OCI-LY3 (cell line): Measurements from ENCODE around the gene ADAT2.

ENCODE experiments used
- H2AFZ ChIP-seq: fragments of 200-600, 300-600 bp; shearing (Covaris generic); 2 replicates; pipeline ENCODE4 v1.6.0; 2014; ENCODE audit warnings: antibody characterized with exemption, low read depth, low read length
- H3K27ac ChIP-seq: fragments of 200-600, 300-600 bp; sonication (generic); 2 replicates; pipeline ENCODE4 v1.5.1; 2014; ENCODE audit warnings: mild to moderate bottlenecking, low read length, moderate library complexity, mixed read lengths
- H3K27me3 ChIP-seq: fragments of 200-600, 300-600 bp; sonication (generic); 2 replicates; pipeline ENCODE4 v1.6.1; 2014; ENCODE audit warnings: low read depth, low read length, mixed read lengths
- H3K36me3 ChIP-seq: fragments of 200-600, 300-600 bp; sonication (generic); replicated peaks from 2 replicates; pipeline ENCODE3; 2014; ENCODE audit warnings: low read depth, low read length, mixed read lengths
- H3K4me1 ChIP-seq: fragments of 300-600, 200-600 bp; sonication (generic); 2 replicates; pipeline ENCODE4 v1.6.1; 2014; ENCODE audit warnings: low read length, mixed read lengths
- H3K4me2 ChIP-seq: fragments of 200-600, 300-600 bp; sonication (generic); 2 replicates; pipeline ENCODE4 v1.6.1; 2014; ENCODE audit warnings: low read length, mixed read lengths
- H3K4me3 ChIP-seq: fragments of 300-600, 200-600 bp; sonication (generic); 2 replicates; pipeline ENCODE4 v1.5.1; 2014; ENCODE audit warnings: antibody characterized with exemption, mild to moderate bottlenecking, low read length, moderate library complexity
- H3K79me2 ChIP-seq: fragments of 300-600, 200-600 bp; shearing (Covaris generic); 2 replicates; pipeline ENCODE4 v1.6.1; 2014; ENCODE audit warnings: mild to moderate bottlenecking, low read length, mixed read lengths
- H3K9ac ChIP-seq: fragments of 300-600, 200-600 bp; shearing (Covaris generic); 2 replicates; pipeline ENCODE4 v1.6.0; 2014; ENCODE audit warnings: mild to moderate bottlenecking, low read length, moderate library complexity
- H3K9me3 ChIP-seq: fragments of 200-600, 300-600 bp; shearing (Covaris generic); 2 replicates; pipeline ENCODE4 v1.6.1; 2014; ENCODE audit warnings: low read length, mixed read lengths; ENCODE audit not compliant: insufficient read depth
- H4K20me1 ChIP-seq: fragments of 200-600, 300-600 bp; sonication (generic); 2 replicates; pipeline ENCODE4 v1.6.1; 2016; ENCODE audit warnings: low read length, mixed read lengths; ENCODE audit not compliant: insufficient read depth
- EZH2phosphoT487 ChIP-seq: fragments of 200-600 bp; shearing (Covaris generic); IDR thresholded peaks from 2 replicates; pipeline ENCODE4 v1.6.1; 2018; ENCODE audit warnings: antibody characterized with exemption, mixed run types, low read depth
- TF ChIP-seq, protein P1 (sequence below): fragments of 200-600, 300-600 bp; sonication (generic); IDR thresholded peaks from 2 replicates; pipeline ENCODE4 v1.5.1; 2014; ENCODE audit warnings: antibody characterized with exemption, low read length, low read depth

ADAT2 gene

DNA sequence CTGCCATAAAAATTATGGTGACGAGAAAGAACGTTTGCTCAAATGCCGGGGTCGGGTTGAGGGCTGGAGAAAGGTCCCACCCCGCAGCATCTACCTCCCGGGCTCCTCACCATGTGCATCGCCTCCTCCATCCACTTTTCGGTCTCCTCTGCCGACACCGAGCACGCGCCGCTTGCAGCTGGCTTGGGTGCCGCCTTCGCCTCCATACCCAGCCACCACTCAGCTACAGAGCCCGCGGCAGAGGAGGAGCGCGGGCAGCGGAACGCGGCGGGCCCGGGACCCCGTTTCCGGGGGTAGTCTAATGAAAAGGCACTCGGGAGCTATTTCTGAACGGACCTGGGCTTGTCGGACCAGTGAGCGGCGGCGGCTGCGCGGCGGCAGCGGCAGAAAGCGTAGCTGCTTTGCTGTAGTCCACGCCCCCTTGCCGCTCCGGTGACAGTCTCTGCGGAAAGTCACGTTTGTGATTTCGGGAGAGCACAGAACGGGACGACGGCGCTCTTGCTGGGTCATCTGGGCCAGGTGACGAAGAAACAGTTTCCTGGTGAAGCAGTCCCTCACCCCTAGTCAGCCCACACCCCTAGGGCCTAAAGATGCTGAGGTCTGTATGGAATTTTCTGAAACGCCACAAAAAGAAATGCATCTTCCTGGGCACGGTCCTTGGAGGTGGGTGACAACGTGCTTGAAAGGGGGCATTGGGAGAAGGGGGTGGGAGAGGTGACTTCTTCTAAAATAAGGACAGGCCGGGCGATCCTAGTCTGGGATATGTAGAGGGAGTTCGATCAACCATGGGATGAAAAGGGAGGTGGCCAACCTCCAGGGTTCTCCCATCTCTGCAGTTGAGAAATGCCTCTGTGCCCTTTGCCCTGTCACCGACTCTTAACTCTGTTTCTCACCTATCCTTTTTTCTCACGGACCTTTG lies at the start of gene ADAT2, which contains the start of gene PEX3:
ADAT2 (minus strand) TSS at position 243 of the 919 bp plus-strand sequence; CDS start at position 206, 37 bp downstream.
PEX3 (plus strand) TSS at position 353 of the 919 bp plus-strand sequence; CDS start at position 591, 238 bp downstream.
- Histone ChIP-seq H3K9me3 (no peaks in the 10 kb centered on the region), H3K79me2 (peaks cover 77% of the 10 kb centered on the region), H2AFZ (peak within 1 kb of the TSS; percentile 96), H3K4me2 (peak within 1 kb of the TSS; percentile 88), H3K27ac (peak within 1 kb of the TSS; percentile 70), H3K4me1 (peaks cover 27% of the 10 kb centered on the region), H3K36me3 (no peaks in the 10 kb centered on the region), H4K20me1 (no peaks in the 10 kb centered on the region), H3K9ac (peak within 1 kb of the TSS; percentile 92), H3K4me3 (peak within 1 kb of the TSS; percentile 97), H3K27me3 (no peaks in the 10 kb centered on the region)
- TF ChIP-seq, protein P1, sequence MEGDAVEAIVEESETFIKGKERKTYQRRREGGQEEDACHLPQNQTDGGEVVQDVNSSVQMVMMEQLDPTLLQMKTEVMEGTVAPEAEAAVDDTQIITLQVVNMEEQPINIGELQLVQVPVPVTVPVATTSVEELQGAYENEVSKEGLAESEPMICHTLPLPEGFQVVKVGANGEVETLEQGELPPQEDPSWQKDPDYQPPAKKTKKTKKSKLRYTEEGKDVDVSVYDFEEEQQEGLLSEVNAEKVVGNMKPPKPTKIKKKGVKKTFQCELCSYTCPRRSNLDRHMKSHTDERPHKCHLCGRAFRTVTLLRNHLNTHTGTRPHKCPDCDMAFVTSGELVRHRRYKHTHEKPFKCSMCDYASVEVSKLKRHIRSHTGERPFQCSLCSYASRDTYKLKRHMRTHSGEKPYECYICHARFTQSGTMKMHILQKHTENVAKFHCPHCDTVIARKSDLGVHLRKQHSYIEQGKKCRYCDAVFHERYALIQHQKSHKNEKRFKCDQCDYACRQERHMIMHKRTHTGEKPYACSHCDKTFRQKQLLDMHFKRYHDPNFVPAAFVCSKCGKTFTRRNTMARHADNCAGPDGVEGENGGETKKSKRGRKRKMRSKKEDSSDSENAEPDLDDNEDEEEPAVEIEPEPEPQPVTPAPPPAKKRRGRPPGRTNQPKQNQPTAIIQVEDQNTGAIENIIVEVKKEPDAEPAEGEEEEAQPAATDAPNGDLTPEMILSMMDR = no peak
- no peak for TF ChIP-seq EZH2phosphoT487

DNA sequence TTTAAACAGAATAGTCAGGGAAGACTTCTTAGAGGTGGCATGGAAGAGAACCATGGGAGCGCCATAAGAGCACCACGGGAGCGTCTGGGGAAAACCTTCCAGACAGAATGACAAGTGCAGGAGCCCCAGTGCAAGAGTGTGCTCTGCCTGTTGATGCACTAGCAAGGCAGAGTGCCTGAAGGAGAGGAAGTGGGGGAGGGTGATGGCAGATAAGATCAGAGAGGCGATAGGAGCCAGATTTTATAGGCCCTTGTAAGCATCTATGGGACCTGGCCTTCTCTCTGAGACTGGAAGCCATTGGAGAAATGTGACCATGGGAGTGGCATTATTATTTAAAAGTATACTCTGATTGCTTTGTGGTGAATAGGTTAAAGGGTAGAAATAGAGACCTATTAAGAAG lies 47.9 kb upstream of the ADAT2 start:
- no peak overlapping the region for H2AFZ ChIP-seq
- no peaks in the 10 kb centered on the region for H3K9me3 ChIP-seq
- peaks cover 4% of the 10 kb centered on the region for H3K36me3 ChIP-seq
- H3K4me1 ChIP-seq = peaks cover 10% of the 10 kb centered on the region
- TF ChIP-seq, protein P1 = no peak
- no peak for TF ChIP-seq EZH2phosphoT487
- H3K9ac ChIP-seq = no peak overlapping the region
- no peaks in the 10 kb centered on the region for H4K20me1 ChIP-seq
- H3K4me3 ChIP-seq = no peak overlapping the region
- H3K4me2 ChIP-seq = no peak overlapping the region
- no peak overlapping the region for H3K27ac ChIP-seq
- H3K79me2 ChIP-seq = no peaks in the 10 kb centered on the region
- no peaks in the 10 kb centered on the region for H3K27me3 ChIP-seq

DNA sequence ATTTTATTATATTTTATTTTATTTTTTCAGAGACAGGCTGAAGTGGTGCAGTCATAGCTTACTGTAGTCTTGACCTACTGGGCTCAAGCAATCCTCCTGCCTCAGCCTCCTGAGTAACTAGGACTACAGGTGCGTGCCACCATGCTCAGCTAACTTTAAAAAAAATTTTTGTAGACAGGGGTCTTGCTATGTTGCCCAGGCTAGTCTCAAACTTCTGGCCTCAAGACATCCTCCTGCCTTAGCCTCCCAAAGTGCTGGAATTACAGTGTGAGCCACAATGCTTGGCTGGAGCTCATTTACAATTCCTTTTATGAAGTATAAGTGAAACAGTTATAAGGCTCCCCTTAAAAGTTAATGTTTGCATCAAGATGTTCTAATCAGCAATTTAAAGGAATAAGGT lies 46.5 kb upstream of the ADAT2 start:
- Histone ChIP-seq H3K27me3 (no peaks in the 10 kb centered on the region), H3K9me3 (no peaks in the 10 kb centered on the region), H3K4me1 (peaks cover 10% of the 10 kb centered on the region), H2AFZ (no peak overlapping the region), H3K4me2 (no peak overlapping the region), H3K4me3 (no peak overlapping the region), H3K9ac (no peak overlapping the region), H3K27ac (no peak overlapping the region), H3K36me3 (peaks cover 4% of the 10 kb centered on the region), H3K79me2 (no peaks in the 10 kb centered on the region), H4K20me1 (no peaks in the 10 kb centered on the region)
- TF ChIP-seq EZH2phosphoT487 = no peak
- TF ChIP-seq, protein P1 = no peak

DNA sequence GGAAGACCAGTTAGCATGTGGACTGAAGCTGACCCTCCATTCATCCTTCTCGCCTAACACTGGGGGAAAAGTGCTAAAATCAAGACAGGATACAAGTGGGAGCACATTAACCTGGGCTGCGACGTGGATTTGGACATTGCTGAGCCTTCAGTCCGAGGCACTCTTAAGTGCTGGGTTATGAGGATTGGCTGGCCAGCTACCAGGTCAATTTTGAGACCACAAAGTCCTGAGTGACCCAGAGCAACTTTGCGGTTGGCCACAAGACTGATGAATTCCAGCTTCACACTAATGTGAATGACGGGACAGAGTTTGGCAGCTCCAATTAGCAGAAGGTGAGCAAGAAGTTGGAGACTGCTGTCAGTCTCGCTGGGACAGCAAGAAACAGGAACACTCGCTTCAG lies 40.3 kb upstream of the ADAT2 start:
- Histone ChIP-seq H3K4me1 (no peaks in the 10 kb centered on the region), H3K4me2 (no peak overlapping the region), H3K9ac (no peak overlapping the region), H3K27ac (no peak overlapping the region), H3K9me3 (no peaks in the 10 kb centered on the region), H2AFZ (no peak overlapping the region), H3K27me3 (no peaks in the 10 kb centered on the region), H3K79me2 (no peaks in the 10 kb centered on the region), H4K20me1 (no peaks in the 10 kb centered on the region), H3K4me3 (no peak overlapping the region), H3K36me3 (no peaks in the 10 kb centered on the region)
- no peak for TF ChIP-seq EZH2phosphoT487
- TF ChIP-seq, protein P1 = no peak
